ENCODE measurements around the gene OSGEP.
A peak's percentile ranks its signal among the peaks of the same experiment; 100 is the strongest.

The OSGEP gene

GRCh38 chr14:20460458-20461224, 6.0 kb upstream of the OSGEP start (continued):
- TF ChIP-seq ZNF521 (tag by site-specific recombination; IDR thresholded peaks at IDR 0.05) (no peak), GLIS1 (tag by site-specific recombination; IDR thresholded peaks at IDR 0.05) (no peak), ZNF146 (tag by site-specific recombination; IDR thresholded peaks at IDR 0.05) (no peak), ZEB2 (tag by site-specific recombination; IDR thresholded peaks at IDR 0.05) (no peak), ZNF433 (tag by site-specific recombination; IDR thresholded peaks at IDR 0.05; ENCODE audit: low read depth) (no peak), GLI4 (tag by site-specific recombination; IDR thresholded peaks at IDR 0.05) (no peak), EGR2 (tag by site-specific recombination; IDR thresholded peaks at IDR 0.05; ENCODE audit: low read depth) (peak; percentile 19; the same call in 1 of the 2 replicates), SP7 (tag by site-specific recombination; IDR thresholded peaks at IDR 0.05) (no peak), ZNF510 (tag by site-specific recombination; IDR thresholded peaks at IDR 0.05; ENCODE audit: insufficient replicate concordance) (no peak), ZNF624 (tag by site-specific recombination; IDR thresholded peaks at IDR 0.05) (no peak), ZSCAN4 (tag by site-specific recombination; IDR thresholded peaks at IDR 0.05) (no peak), ZNF121 (tag by site-specific recombination; IDR thresholded peaks at IDR 0.05) (no peak), ZNF37A (tag by site-specific recombination; IDR thresholded peaks at IDR 0.05) (no peak), ZNF2 (tag by site-specific recombination; IDR thresholded peaks at IDR 0.05) (no peak), ZNF792 (tag by site-specific recombination; IDR thresholded peaks at IDR 0.05) (no peak), ZNF157 (tag by site-specific recombination; IDR thresholded peaks at IDR 0.05) (no peak), ZNF132 (tag by site-specific recombination; IDR thresholded peaks at IDR 0.05; ENCODE audit: borderline replicate concordance) (no peak), ZNF266 (tag by site-specific recombination; IDR thresholded peaks at IDR 0.05; ENCODE audit: low read depth) (no peak), KLF9 (tag by site-specific recombination; IDR thresholded peaks at IDR 0.05; ENCODE audit: low read depth) (peak; percentile 76), BCL11B (tag by site-specific recombination; IDR thresholded peaks at IDR 0.05; ENCODE audit: low read depth) (no peak), CTCF (tag by site-specific recombination; IDR thresholded peaks at IDR 0.05) (no peak), ZNF140 (tag by site-specific recombination; IDR thresholded peaks at IDR 0.05) (no peak), ZNF292 (tag by site-specific recombination; IDR thresholded peaks at IDR 0.05; ENCODE audit: borderline replicate concordance, low read depth) (no peak), ZNF549 (tag by site-specific recombination; IDR thresholded peaks at IDR 0.05) (no peak), ZNF600 (tag by site-specific recombination; IDR thresholded peaks at IDR 0.05) (no peak), ZNF169 (tag by site-specific recombination; IDR thresholded peaks at IDR 0.05) (no peak), PRDM1 (tag by site-specific recombination; IDR thresholded peaks at IDR 0.05) (no peak), REST (tag by site-specific recombination; IDR thresholded peaks at IDR 0.05) (no peak), INSM2 (tag by site-specific recombination; IDR thresholded peaks at IDR 0.05) (no peak), KLF8 (tag by site-specific recombination; IDR thresholded peaks at IDR 0.05) (no peak), ZNF626 (tag by site-specific recombination; IDR thresholded peaks at IDR 0.05) (no peak), ZNF513 (tag by site-specific recombination; IDR thresholded peaks at IDR 0.05) (no peak)
